HepG2 (cell line): ENCODE data around the gene USH2A. TPM values are rescaled to one million over a fixed set of nuclear protein-coding genes. Genes with fewer than 3 reads are reported as not detected.

Experiments
- ATAC-seq: fragments of 200-7000 bp; cut with Tn5 transposase; 3 replicates; pipeline ENCODE4 v1.9.1; 2020; ENCODE audit warnings: mild to moderate bottlenecking, moderate library complexity
- BruUV-seq: library from RNA; stranded (reverse); fragments of 400-500 nt; replicated peaks from 2 replicates; lab custom pipeline; 2021; lab: Mats Ljungman, UMichigan
- CTCF ChIA-PET: fragments of 300-600 bp; formaldehyde crosslinking; extraction: SDS; loops from one replicate; lab custom pipeline; 2021; ENCODE audit warnings: low total read pairs, inconsistent platforms, low intra/inter-chr PET ratio; lab: Yijun Ruan, JAX
- POLR2A ChIA-PET: fragments of 350-600 bp; sonication (Branson Sonifier 250); formaldehyde crosslinking; loops from one replicate; lab custom pipeline; 2020; ENCODE audit warnings: antibody characterized with exemption, inconsistent platforms; lab: Yijun Ruan, JAX
- DNase-seq: peaks from one replicate; pipeline ENCODE4 v3.0.0-alpha.2; 2015; ENCODE audit warnings: low spot score
- FAIRE-seq: peaks from 3 replicates; lab custom pipeline; 2011; peaks lifted over from hg19 to GRCh38; lab: Jason Lieb, UNC
- H2AFZ ChIP-seq: one replicate; pipeline ENCODE4 v1.6.1; 2011; ENCODE audit warnings: low read length, inconsistent platforms
- H3K27ac ChIP-seq: fragments of 300-600 bp; 3 replicates; pipeline ENCODE4 v1.8.0; 2011; ENCODE audit warnings: mixed run types, mild to moderate bottlenecking, mixed read lengths, low read length, inconsistent platforms; ENCODE audit not compliant: insufficient read depth; ENCODE audit errors: extremely low read length
- H3K27me3 ChIP-seq, 2 experiments: fragments of 200-600 bp in 1 of 2; 2 replicates in 1 of 2; 3 replicates in 1 of 2; pipeline versions ENCODE4 v1.6.0 to v1.8.0; 2011; ENCODE audit warnings: low read length in 2 of 2, mild to moderate bottlenecking in 2 of 2, moderate library complexity in 2 of 2, inconsistent platforms in 1 of 2; ENCODE audit not compliant: insufficient read depth in 2 of 2, control insufficient read depth in 1 of 2
- H3K36me3 ChIP-seq, 2 experiments: fragments of 200-600 bp in 1 of 2; replicated peaks in 1 of 2; 2 replicates in 1 of 2; 3 replicates in 1 of 2; pipeline versions ENCODE4 v1.5.1 to v1.8.0; 2011; ENCODE audit warnings: low read length in 2 of 2, inconsistent platforms in 1 of 2; ENCODE audit not compliant: insufficient read depth in 2 of 2, control insufficient read depth in 1 of 2
- H3K4me1 ChIP-seq: 2 replicates; pipeline ENCODE4 v1.5.1; 2012; ENCODE audit warnings: low read length, inconsistent platforms; ENCODE audit not compliant: insufficient read depth
- H3K4me2 ChIP-seq: 2 replicates; pipeline ENCODE4 v1.6.0; 2011; ENCODE audit warnings: low read depth, low read length, inconsistent platforms
- H3K4me3 ChIP-seq, 3 experiments: fragments of 200-600 bp in 1 of 3; sonication (generic), shearing (Covaris generic) in 1 of 3; replicated peaks in 1 of 3; 2 replicates each; pipeline ENCODE4 v1.5.1; 2011 to 2016; ENCODE audit warnings: low read length in 3 of 3, inconsistent platforms in 2 of 3, low read depth in 2 of 3, mild to moderate bottlenecking in 2 of 3, control low read depth in 1 of 3, mixed read lengths in 1 of 3; ENCODE audit not compliant: insufficient read depth in 1 of 3
- H3K79me2 ChIP-seq: one replicate; pipeline ENCODE4 v1.6.1; 2011; ENCODE audit warnings: low read length, inconsistent platforms; ENCODE audit not compliant: insufficient read depth
- H3K9ac ChIP-seq: 2 replicates; pipeline ENCODE4 v1.6.0; 2011; ENCODE audit warnings: mild to moderate bottlenecking, low read depth, low read length, inconsistent platforms; ENCODE audit not compliant: insufficient read depth
- H3K9me3 ChIP-seq: 2 replicates; pipeline ENCODE4 v1.5.1; 2012; ENCODE audit warnings: mild to moderate bottlenecking, low read length
- H4K20me1 ChIP-seq: 2 replicates; pipeline ENCODE4 v1.6.0; 2011; ENCODE audit warnings: inconsistent platforms, mild to moderate bottlenecking, low read length, moderate library complexity; ENCODE audit not compliant: insufficient read depth
- CBFB ChIP-seq: sonication (generic); formaldehyde crosslinking; IDR thresholded peaks from 2 replicates; pipeline ENCODE4 v1.4.0; 2020; ENCODE audit warnings: missing genetic modification reagents
- HES4 ChIP-seq: sonication (generic); formaldehyde crosslinking; IDR thresholded peaks from 2 replicates; pipeline ENCODE4 v1.9.0; 2021; ENCODE audit warnings: mild to moderate bottlenecking, missing genetic modification reagents, borderline replicate concordance
- PPARG ChIP-seq: conservative IDR thresholded peaks from 2 replicates; pipeline ENCODE4 v1.6.1; 2016; ENCODE audit warnings: missing biosample characterization, missing genetic modification reagents
- SYNCRIP ChIP-seq: fragments of 200-400 bp; formaldehyde crosslinking; IDR thresholded peaks from 2 replicates; pipeline ENCODE4 v1.6.1; 2018; ENCODE audit warnings: mild to moderate bottlenecking, low read depth, low read length; ENCODE audit not compliant: insufficient read depth
- TBP ChIP-seq: sonication (generic); formaldehyde crosslinking; IDR thresholded peaks from 2 replicates; pipeline ENCODE4 v1.5.0; 2020; ENCODE audit warnings: missing genetic modification reagents
- TMF1 ChIP-seq: sonication (generic); formaldehyde crosslinking; IDR thresholded peaks from 2 replicates; pipeline ENCODE4 v1.8.1; 2022; ENCODE audit warnings: low read depth, missing genetic modification reagents
- ZBTB1 ChIP-seq: sonication (generic); formaldehyde crosslinking; IDR thresholded peaks from 2 replicates; pipeline ENCODE4 v1.4.0; 2020; ENCODE audit warnings: missing genetic modification reagents, borderline replicate concordance
- ZNF441 ChIP-seq: sonication (generic); formaldehyde crosslinking; IDR thresholded peaks from 2 replicates; pipeline ENCODE4 v1.7.0; 2021; ENCODE audit warnings: missing genetic modification reagents, borderline replicate concordance
- WGBS: methylation state at CpG from one replicate; pipeline ENCODE4 v1.1.6; 2017; ENCODE audit warnings: low lambda C conversion rate; 5-methylcytosine and 5-hydroxymethylcytosine counted together
- in situ Hi-C: cut with HindIII; loops from 2 replicates; pipeline ENCODE4 v1.10.0; 2017; ENCODE audit warnings: low pct_unique_long_range_greater_than_20kb; ENCODE audit not compliant: extremely low pct_ligation_motif_present
- intact Hi-C: fragments of 100-400 bp; cut with micrococcal nuclease; formaldehyde crosslinking; loops from one replicate; pipeline ENCODE4 v1.10.0; 2022; ENCODE audit not compliant: unreplicated experiment
- polyA plus RNA-seq, 8 experiments: library from polyadenylated mRNA; depleted of rRNA in 3 of 8; stranded (reverse) in 7 of 8; unstranded in 1 of 8; fragments of >200 nt; fragmentation: Illumina TruSeq in 4 of 8; extraction: Trizol in 4 of 8; gene quantifications; 2 replicates each; pipeline versions ENCODE4 v1.2.1 to v1.2.3, GENCODE V29; 2011 to 2016; ENCODE audit warnings: low read depth in 4 of 8, missing spikeins in 1 of 8, mixed read lengths in 1 of 8; ENCODE audit not compliant: insufficient read depth in 1 of 8
- total RNA-seq, 5 experiments: library from RNA; depleted of rRNA; stranded (reverse); fragments of >200 nt; fragmentation: Illumina TruSeq; extraction: Trizol; gene quantifications; 2 replicates each; pipeline ENCODE4 v1.2.3, GENCODE V29; 2016; ENCODE audit warnings: low read depth in 1 of 5
- TF ChIP-seq, protein P1 (sequence below): IDR thresholded peaks from 2 replicates; pipeline ENCODE4 v1.6.1; 2016; ENCODE audit warnings: missing biosample characterization, missing genetic modification reagents, low read depth
- TF ChIP-seq, protein P2 (sequence below): sonication (generic); formaldehyde crosslinking; IDR thresholded peaks from 2 replicates; pipeline ENCODE4 v1.4.0; 2020; ENCODE audit warnings: mild to moderate bottlenecking, missing genetic modification reagents
- TF ChIP-seq, protein P3 (sequence below): sonication (generic); formaldehyde crosslinking; IDR thresholded peaks from 2 replicates; pipeline ENCODE4 v1.8.1; 2023; ENCODE audit warnings: mild to moderate bottlenecking, missing genetic modification reagents

USH2A gene
- total and polyA plus RNA-seq, 2 of the 13 experiments (the other 11 are each of a cell fraction or from before 2014, with no cell fraction given): 0.02 TPM; not detected in 1

DNA sequence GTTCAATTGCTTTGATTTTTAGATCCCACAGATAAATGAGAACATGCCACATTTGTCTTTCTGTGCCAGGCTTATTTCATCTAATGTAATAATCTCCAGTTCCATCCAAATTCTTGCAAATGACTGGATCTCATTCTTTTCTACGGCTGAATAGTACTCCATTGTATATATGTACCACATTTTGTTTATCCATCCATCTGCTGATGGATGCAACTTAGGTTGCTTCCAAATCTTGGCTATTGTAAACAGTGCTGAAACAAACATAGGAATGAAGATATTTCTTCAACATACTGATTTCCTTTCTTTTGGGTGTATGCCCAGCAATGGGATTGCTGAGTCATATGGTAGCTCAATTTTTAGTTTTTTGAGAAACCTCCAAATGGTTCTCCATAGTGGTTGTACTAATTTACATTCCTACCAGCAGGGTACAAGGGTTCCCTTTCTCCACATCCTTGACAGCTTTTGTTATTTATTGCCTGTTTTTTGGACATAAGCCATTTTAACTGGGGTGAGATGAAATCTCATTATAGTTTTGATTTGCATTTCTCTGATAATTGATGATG, 511.8 kb downstream of the USH2A start:
- CTCF ChIA-PET: no interaction called here
- Histone ChIP-seq H4K20me1 (no peaks in the 10 kb centered on the region), H3K27ac (no peak overlapping the region), H3K9me3 (no peaks in the 10 kb centered on the region), H3K27me3 (no peaks in the 10 kb centered on the region), H3K4me2 (no peak overlapping the region), H2AFZ (no peak overlapping the region), H3K9ac (no peak overlapping the region), H3K36me3 (no peaks in the 10 kb centered on the region), H3K4me1 (no peaks in the 10 kb centered on the region), H3K4me3 (no peak overlapping the region), H3K79me2 (no peaks in the 10 kb centered on the region)
- ATAC-seq (no peak), DNase-seq (no peak), FAIRE-seq (no peak)
- no peak for TF ChIP-seq HES4 (CRISPR knock-in tag)
- TF ChIP-seq, protein P1, sequence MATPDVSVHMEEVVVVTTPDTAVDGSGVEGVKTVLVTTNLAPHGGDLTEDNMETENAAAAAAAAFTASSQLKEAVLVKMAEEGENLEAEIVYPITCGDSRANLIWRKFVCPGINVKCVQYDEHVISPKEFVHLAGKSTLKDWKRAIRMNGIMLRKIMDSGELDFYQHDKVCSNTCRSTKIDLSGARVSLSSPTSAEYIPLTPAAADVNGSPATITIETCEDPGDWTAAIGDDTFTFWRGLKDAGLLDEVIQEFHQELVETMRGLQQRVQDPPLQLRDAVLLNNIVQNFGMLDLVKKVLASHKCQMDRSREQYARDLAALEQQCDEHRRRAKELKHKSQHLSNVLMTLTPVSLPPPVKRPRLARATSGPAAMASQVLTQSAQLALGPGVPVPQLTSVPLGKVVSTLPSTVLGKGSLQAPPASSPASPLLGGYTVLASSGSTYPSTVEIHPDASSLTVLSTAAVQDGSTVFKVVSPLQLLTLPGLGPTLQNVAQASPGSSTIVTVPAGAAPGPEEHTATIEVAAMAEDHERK (CRISPR knock-in tag): no peak
- 88% methylated on average over 1 of the region's 1 CpG for WGBS
- in situ Hi-C loops (no loop called here), intact Hi-C loops (no loop called here)
- no TSS peak for BruUV-seq
- POLR2A ChIA-PET: no interaction called here

DNA sequence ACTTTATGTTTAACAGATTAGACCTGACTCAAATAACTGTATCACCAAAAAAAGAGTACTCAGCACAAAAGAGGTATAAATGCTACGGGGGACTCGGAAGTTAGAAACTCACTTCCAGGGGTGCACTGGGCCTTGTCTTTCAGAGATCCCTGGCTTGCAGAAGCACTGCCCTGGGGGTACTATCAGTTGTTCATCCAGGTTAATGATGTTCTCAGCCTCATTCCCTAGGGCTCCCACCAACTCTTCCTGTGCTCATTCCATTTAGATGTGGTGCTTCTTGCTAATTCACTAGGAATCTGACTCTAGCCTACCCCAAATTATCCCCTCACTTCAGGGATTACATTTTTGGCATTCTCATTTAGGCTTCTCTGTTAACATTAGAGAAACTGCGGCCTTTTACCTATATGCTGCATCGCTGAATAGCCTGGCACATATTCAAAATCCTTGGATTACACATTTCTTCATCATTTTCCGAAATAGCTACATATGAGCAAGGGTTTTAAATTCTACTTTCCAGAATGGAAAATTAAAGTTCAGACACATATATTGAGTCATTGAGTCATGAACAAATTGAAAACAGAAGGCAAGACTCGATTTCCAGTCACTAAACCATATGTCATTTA, 517.6 kb downstream of the USH2A start:
- in situ Hi-C loops: no loop called here
- Histone ChIP-seq H4K20me1 (no peaks in the 10 kb centered on the region), H3K4me1 (no peaks in the 10 kb centered on the region), H3K27me3 (no peaks in the 10 kb centered on the region)
- FAIRE-seq: no peak
- intact Hi-C loops: no loop called here
- POLR2A ChIA-PET: no interaction called here
- TF ChIP-seq TMF1 (CRISPR knock-in tag) (no peak), SYNCRIP (no peak), PPARG (CRISPR knock-in tag) (no peak), ZNF441 (CRISPR knock-in tag) (no peak), TBP (CRISPR knock-in tag) (no peak), CBFB (no peak), ZBTB1 (CRISPR knock-in tag) (no peak)
- TF ChIP-seq, protein P2, sequence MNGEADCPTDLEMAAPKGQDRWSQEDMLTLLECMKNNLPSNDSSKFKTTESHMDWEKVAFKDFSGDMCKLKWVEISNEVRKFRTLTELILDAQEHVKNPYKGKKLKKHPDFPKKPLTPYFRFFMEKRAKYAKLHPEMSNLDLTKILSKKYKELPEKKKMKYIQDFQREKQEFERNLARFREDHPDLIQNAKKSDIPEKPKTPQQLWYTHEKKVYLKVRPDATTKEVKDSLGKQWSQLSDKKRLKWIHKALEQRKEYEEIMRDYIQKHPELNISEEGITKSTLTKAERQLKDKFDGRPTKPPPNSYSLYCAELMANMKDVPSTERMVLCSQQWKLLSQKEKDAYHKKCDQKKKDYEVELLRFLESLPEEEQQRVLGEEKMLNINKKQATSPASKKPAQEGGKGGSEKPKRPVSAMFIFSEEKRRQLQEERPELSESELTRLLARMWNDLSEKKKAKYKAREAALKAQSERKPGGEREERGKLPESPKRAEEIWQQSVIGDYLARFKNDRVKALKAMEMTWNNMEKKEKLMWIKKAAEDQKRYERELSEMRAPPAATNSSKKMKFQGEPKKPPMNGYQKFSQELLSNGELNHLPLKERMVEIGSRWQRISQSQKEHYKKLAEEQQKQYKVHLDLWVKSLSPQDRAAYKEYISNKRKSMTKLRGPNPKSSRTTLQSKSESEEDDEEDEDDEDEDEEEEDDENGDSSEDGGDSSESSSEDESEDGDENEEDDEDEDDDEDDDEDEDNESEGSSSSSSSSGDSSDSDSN (CRISPR knock-in tag): no peak
- TF ChIP-seq, protein P3, sequence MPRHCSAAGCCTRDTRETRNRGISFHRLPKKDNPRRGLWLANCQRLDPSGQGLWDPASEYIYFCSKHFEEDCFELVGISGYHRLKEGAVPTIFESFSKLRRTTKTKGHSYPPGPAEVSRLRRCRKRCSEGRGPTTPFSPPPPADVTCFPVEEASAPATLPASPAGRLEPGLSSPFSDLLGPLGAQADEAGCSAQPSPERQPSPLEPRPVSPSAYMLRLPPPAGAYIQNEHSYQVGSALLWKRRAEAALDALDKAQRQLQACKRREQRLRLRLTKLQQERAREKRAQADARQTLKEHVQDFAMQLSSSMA (CRISPR knock-in tag): no peak
- TF ChIP-seq, all 625 proteins: peak for 0
- 13% methylated on average over 6 of the region's 6 CpGs for whole genome bisulfite sequencing
- DNase-seq (no peak), ATAC-seq (no peak)
- no peak overlapping the region for H3K4me2 ChIP-seq
- H3K9ac ChIP-seq: no peak overlapping the region
- H3K9me3 ChIP-seq: no peaks in the 10 kb centered on the region
- H3K27ac ChIP-seq: no peak overlapping the region
- CTCF ChIA-PET: no interaction called here
- no peak overlapping the region for H3K4me3 ChIP-seq
- H2AFZ ChIP-seq: no peak overlapping the region
- H3K36me3 ChIP-seq: no peaks in the 10 kb centered on the region
- no TSS peak for BruUV-seq
- no peaks in the 10 kb centered on the region for H3K79me2 ChIP-seq
